GM21723 (cell line): ENCODE measurements around the gene CBX8.
"Not testable (repeated sequence)": the region's sequence is repeated elsewhere in the genome, so short reads cannot be mapped to it uniquely, and the experiment has no call there.

Experiments
- ATAC-seq: cut with Tn5 transposase; IDR thresholded peaks from one replicate; pipeline ENCODE4 v1.9.1; 2021; ENCODE audit warnings: mild to moderate bottlenecking, moderate library complexity; ENCODE audit not compliant: unreplicated experiment

The CBX8 gene

GRCh38 chr17:79781736-79782575, 14.9 kb downstream of the CBX8 start:
- no peak for ATAC-seq

GRCh38 chr17:79781012-79781650, 15.7 kb downstream of the CBX8 start:
- no peak for ATAC-seq

GRCh38 chr17:79779661-79780365, 17.1 kb downstream of the CBX8 start:
- ATAC-seq = no peak

- no peak for ATAC-seq
Measured at GRCh38 chr17:79779084-79779529, 17.8 kb downstream of the CBX8 start.

GRCh38 chr17:79778504-79779083, 18.3 kb downstream of the CBX8 start:
- ATAC-seq = no peak

GRCh38 chr17:79777894-79778503, 18.9 kb downstream of the CBX8 start, which contains the start of gene CBX2:
Gene CBX2 (plus strand): TSS chr17:79778148. CDS start chr17:79778236, 88 bp downstream.
- ATAC-seq = peak; percentile 59

- peak; percentile 25 for ATAC-seq
Measured at GRCh38 chr17:79777120-79777893, 19.6 kb downstream of the CBX8 start.

GRCh38 chr17:79776376-79777119, 20.3 kb downstream of the CBX8 start:
- no peak for ATAC-seq

- no peak for ATAC-seq
Measured at GRCh38 chr17:79775632-79776031, 21.2 kb downstream of the CBX8 start.

GRCh38 chr17:79774561-79774975, 22.3 kb downstream of the CBX8 start:
- ATAC-seq = no peak

- not testable (repeated sequence) for ATAC-seq
Measured at GRCh38 chr17:79772726-79773125, 24.2 kb downstream of the CBX8 start.

- no peak for ATAC-seq
Measured at GRCh38 chr17:79771276-79771675, 25.6 kb downstream of the CBX8 start.

GRCh38 chr17:79769570-79770506, 27.0 kb downstream of the CBX8 start:
- no peak for ATAC-seq

- ATAC-seq = no peak
Measured at GRCh38 chr17:79765708-79766107, 31.2 kb downstream of the CBX8 start.

GRCh38 chr17:79761894-79762589, 34.8 kb downstream of the CBX8 start:
- ATAC-seq = no peak

GRCh38 chr17:79760197-79760906, 36.5 kb downstream of the CBX8 start:
- ATAC-seq = no peak

GRCh38 chr17:79758271-79758670, 38.6 kb downstream of the CBX8 start:
- no peak for ATAC-seq
